Uterus (tissue), 4 donors: Measurements from ENCODE around the gene MYO1B. TPM values are rescaled to one million over a fixed set of nuclear protein-coding genes. Genes with fewer than 3 reads are reported as not detected.
A peak's percentile ranks its signal among the peaks of the same experiment; 100 is the strongest.

ENCODE experiments used
- DNase-seq, 2 donors: peaks; one replicate each; pipeline ENCODE4 v3.0.0-alpha.2; 2019 to 2020
- H3K27ac ChIP-seq, 2 donors: fragments of 200-600 bp; sonication (generic); 1 replicate in 1 of 2; 2 replicates in 1 of 2; pipeline ENCODE4 v1.5.1; 2016 to 2018
- H3K27me3 ChIP-seq, 2 donors: fragments of 200-600 bp; sonication (generic); one replicate each; pipeline ENCODE4 v1.5.1; 2018 to 2019; ENCODE audit warnings: control low read depth in 1 of 2
- H3K36me3 ChIP-seq, 2 donors: fragments of 200-600 bp; sonication (generic); one replicate each; pipeline ENCODE4 v1.5.1; 2019; ENCODE audit warnings: control low read depth in 1 of 2
- H3K4me1 ChIP-seq, 2 donors: fragments of 200-600 bp; sonication (generic); one replicate each; pipeline ENCODE4 v1.5.1; 2018 to 2019; ENCODE audit warnings: control low read depth in 1 of 2
- H3K4me3 ChIP-seq, 2 donors: fragments of 200-600 bp; sonication (generic); 1 replicate in 1 of 2; 2 replicates in 1 of 2; pipeline ENCODE4 v1.5.1; 2018 to 2019; ENCODE audit warnings: mild to moderate bottlenecking in 1 of 2
- H3K9me3 ChIP-seq, 2 donors: fragments of 200-600 bp; sonication (generic); one replicate each; pipeline ENCODE4 v1.5.1; 2019; ENCODE audit warnings: control low read depth in 1 of 2
- CTCF ChIP-seq, 4 experiments: fragments of 200-600 bp in 2 of 4; fragments of 450-650 bp in 2 of 4; sonication (generic) in 2 of 4; IDR thresholded peaks; one replicate each; pipeline ENCODE4 v1.5.1; 2016 to 2019; ENCODE audit warnings: antibody characterized with exemption in 4 of 4, mild to moderate bottlenecking in 2 of 4, moderate library complexity in 1 of 4
- POLR2A ChIP-seq, 2 donors: fragments of 450-650 bp; IDR thresholded peaks; one replicate each; pipeline ENCODE4 v1.6.1; 2016; ENCODE audit warnings: antibody characterized with exemption in 2 of 2, mild to moderate bottlenecking in 1 of 2, moderate library complexity in 1 of 2
- intact Hi-C: fragments of 100-400 bp; cut with DNase I; formaldehyde crosslinking; loops from one replicate; pipeline ENCODE4 v1.15.1; 2023; ENCODE audit warnings: low total_unique reads
- total RNA-seq, 4 donors: library from RNA; depleted of rRNA in 3 of 4; stranded (reverse); fragments of >200 nt in 3 of 4; gene quantifications; one replicate each; pipeline versions ENCODE4 v1.1.0 to v1.2.4, GENCODE V29; 2014 to 2023
- donor health status: DM: yes; HTN: yes; CAD: no.

Gene MYO1B
- total RNA-seq, 4 donors from 2014 or later: 10.3 to 169 (median 29.5) TPM

- intact Hi-C loops: no loop called here
- Histone ChIP-seq H3K4me3 (no peak overlapping the region), H3K4me1 (no peaks in the 10 kb centered on the region), H3K27me3 (no peaks in the 10 kb centered on the region), H3K27ac (peak overlapping the region in 1 of 2 donors; percentile 47), H3K36me3 (no peaks in the 10 kb centered on the region), H3K9me3 (no peaks in the 10 kb centered on the region)
- TF ChIP-seq CTCF (IDR thresholded peaks at IDR 0.05) (no peak), POLR2A (IDR thresholded peaks at IDR 0.05) (no peak)
- no peak for DNase-seq
Measured at GRCh38 chr2:191365089-191365488, 119.9 kb downstream of the MYO1B start.

GRCh38 chr2:191366199-191366598, 121.0 kb downstream of the MYO1B start:
- no peak for DNase-seq
- TF ChIP-seq POLR2A (IDR thresholded peaks at IDR 0.05) (no peak), CTCF (IDR thresholded peaks at IDR 0.05) (no peak)
- Histone ChIP-seq H3K27me3 (no peaks in the 10 kb centered on the region), H3K36me3 (no peaks in the 10 kb centered on the region), H3K4me1 (no peaks in the 10 kb centered on the region), H3K9me3 (no peaks in the 10 kb centered on the region), H3K4me3 (no peak overlapping the region), H3K27ac (peak overlapping the region; percentile 50 to 53)
- intact Hi-C loops: no loop called here

GRCh38 chr2:191369034-191369433, 123.8 kb downstream of the MYO1B start:
- Histone ChIP-seq H3K27me3 (no peaks in the 10 kb centered on the region), H3K27ac (no peak overlapping the region), H3K4me1 (no peaks in the 10 kb centered on the region), H3K4me3 (no peak overlapping the region), H3K36me3 (no peaks in the 10 kb centered on the region), H3K9me3 (no peaks in the 10 kb centered on the region)
- no peak for TF ChIP-seq POLR2A (IDR thresholded peaks at IDR 0.05)
- TF ChIP-seq CTCF (IDR thresholded peaks at IDR 0.05): peak in 1 of 4 experiments; percentile 14
- intact Hi-C loops: no loop called here
- no peak for DNase-seq

- intact Hi-C loops: no loop called here
- DNase-seq: no peak
- TF ChIP-seq POLR2A (IDR thresholded peaks at IDR 0.05) (no peak), CTCF (IDR thresholded peaks at IDR 0.05) (no peak)
Measured at GRCh38 chr2:191374366-191374765, 129.2 kb downstream of the MYO1B start.

GRCh38 chr2:191374939-191375338, 129.7 kb downstream of the MYO1B start:
- no peak overlapping the region for H3K27ac ChIP-seq
- no peaks in the 10 kb centered on the region for H3K27me3 ChIP-seq
- no peaks in the 10 kb centered on the region for H3K9me3 ChIP-seq
- H3K4me3 ChIP-seq: no peak overlapping the region
- H3K4me1 ChIP-seq: no peaks in the 10 kb centered on the region
- TF ChIP-seq POLR2A (IDR thresholded peaks at IDR 0.05): no peak
- no peak for TF ChIP-seq CTCF (IDR thresholded peaks at IDR 0.05)
- intact Hi-C loops: no loop called here
- H3K36me3 ChIP-seq: no peaks in the 10 kb centered on the region
- DNase-seq: no peak

More at GRCh38 chr2:191374366-191374765, 129.2 kb downstream of the MYO1B start:
- no peak overlapping the region for H3K4me3 ChIP-seq
- no peaks in the 10 kb centered on the region for H3K9me3 ChIP-seq
- H3K27ac ChIP-seq: no peak overlapping the region
- H3K27me3 ChIP-seq: no peaks in the 10 kb centered on the region
- no peaks in the 10 kb centered on the region for H3K36me3 ChIP-seq
- H3K4me1 ChIP-seq: no peaks in the 10 kb centered on the region
